Frontal cortex (tissue), 4 donors: Measurements from ENCODE around the gene AGPAT3. TPM values are rescaled to one million over a fixed set of nuclear protein-coding genes. Genes with fewer than 3 reads are reported as not detected.

ENCODE experiments used
- DNase-seq, 2 donors: peaks; one replicate each; pipeline ENCODE4 v3.0.0; 2012; ENCODE audit warnings: low spot score in 2 of 2
- FAIRE-seq: peaks from 2 replicates; lab custom pipeline; 2012; peaks lifted over from hg19 to GRCh38; lab: Jason Lieb, UNC
- total RNA-seq: library from RNA; depleted of rRNA; stranded (reverse); fragments of >200 nt; gene quantifications from one replicate; pipeline ENCODE4 v1.2.3, GENCODE V29; 2014
- donor health status: control.
- donor health status: control.
- donor health status: control.

The AGPAT3 gene
- total RNA-seq, 1 donor from 2014 or later: 26.1 TPM

GRCh38 chr21:44003307-44003966 lies 138.4 kb downstream of the AGPAT3 start:
- DNase-seq (no peak), FAIRE-seq (no peak)

- DNase-seq (no peak), FAIRE-seq (no peak)
These were observed 140.0 kb downstream of the AGPAT3 start for GRCh38 chr21:44005071-44005470.

GRCh38 chr21:44005593-44005992 lies 140.6 kb downstream of the AGPAT3 start:
- FAIRE-seq (no peak), DNase-seq (no peak)

GRCh38 chr21:44006017-44006619 lies 141.1 kb downstream of the AGPAT3 start:
- FAIRE-seq: no peak

GRCh38 chr21:44006656-44007055 lies 141.6 kb downstream of the AGPAT3 start:
- DNase-seq (no peak), FAIRE-seq (no peak)

More at GRCh38 chr21:44006017-44006619, 141.1 kb downstream of the AGPAT3 start:
- DNase-seq: no peak

- FAIRE-seq: no peak
These were observed 145.4 kb downstream of the AGPAT3 start for GRCh38 chr21:44010429-44010828.

GRCh38 chr21:44011123-44011522 lies 146.1 kb downstream of the AGPAT3 start:
- DNase-seq (no peak), FAIRE-seq (no peak)

More at GRCh38 chr21:44010429-44010828, 145.4 kb downstream of the AGPAT3 start:
- DNase-seq: no peak

- no peak for FAIRE-seq
- DNase-seq: peak; percentile 91 to 95
These were observed 146.8 kb downstream of the AGPAT3 start, which contains the start of gene TRAPPC10 for GRCh38 chr21:44011579-44012473. Gene TRAPPC10 (plus strand): TSS chr21:44012309. CDS start chr21:44012494, 185 bp downstream.

- peak; percentile 84 to 86 for DNase-seq
- FAIRE-seq: no peak
These were observed 147.7 kb downstream of the AGPAT3 start for GRCh38 chr21:44012474-44013379.

- DNase-seq: no peak
- no peak for FAIRE-seq
These were observed 148.5 kb downstream of the AGPAT3 start for GRCh38 chr21:44013380-44014088.

GRCh38 chr21:44017601-44018000 lies 152.6 kb downstream of the AGPAT3 start:
- no peak for DNase-seq
- no peak for FAIRE-seq

- DNase-seq: no peak
- no peak for FAIRE-seq
These were observed 153.1 kb downstream of the AGPAT3 start for GRCh38 chr21:44018127-44018526.

- no peak for FAIRE-seq
- DNase-seq: no peak
These were observed 154.0 kb downstream of the AGPAT3 start for GRCh38 chr21:44018813-44019567.

GRCh38 chr21:44019568-44019958 lies 154.5 kb downstream of the AGPAT3 start:
- no peak for DNase-seq
- FAIRE-seq: no peak

GRCh38 chr21:44020551-44020950 lies 155.5 kb downstream of the AGPAT3 start:
- FAIRE-seq (no peak), DNase-seq (no peak)

GRCh38 chr21:44021064-44021463 lies 156.0 kb downstream of the AGPAT3 start:
- FAIRE-seq: no peak
- DNase-seq: no peak

GRCh38 chr21:44024257-44024656 lies 159.2 kb downstream of the AGPAT3 start:
- DNase-seq (no peak), FAIRE-seq (no peak)

- FAIRE-seq (no peak), DNase-seq (peak in 1 of 2 donors; percentile 47)
These were observed 159.9 kb downstream of the AGPAT3 start for GRCh38 chr21:44024887-44025353.
